NCI-H748 (cell line): ENCODE data around the gene MARCHF10.
"Not testable (repeated sequence)": the region's sequence is repeated elsewhere in the genome, so short reads cannot be mapped to it uniquely, and the experiment has no call there.

ENCODE experiments used
- DNase-seq: peaks from one replicate; lab custom pipeline; 2025; ENCODE audit not compliant: unreplicated experiment; lab: John Stamatoyannopoulos, UW

Gene MARCHF10

DNA sequence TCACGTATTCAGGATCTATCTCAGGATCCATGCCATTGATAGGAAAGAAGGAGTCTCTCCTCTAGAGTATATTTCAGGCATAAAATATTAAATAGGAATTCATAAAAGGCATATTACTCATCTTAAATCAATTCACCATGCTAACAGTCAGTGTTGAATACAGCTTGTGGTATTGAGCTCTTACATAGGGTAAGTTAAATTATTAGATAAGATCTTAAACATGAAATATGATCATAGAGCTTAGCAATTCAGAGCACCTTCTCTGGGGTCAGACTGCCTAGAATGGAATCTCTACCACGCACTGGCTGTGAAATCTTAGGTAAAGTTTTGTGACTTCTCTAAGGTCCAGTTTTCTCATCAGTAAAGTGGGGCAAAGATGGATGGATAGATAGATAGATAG, 20.7 kb downstream of the MARCHF10 start:
- no peak for DNase-seq

DNA sequence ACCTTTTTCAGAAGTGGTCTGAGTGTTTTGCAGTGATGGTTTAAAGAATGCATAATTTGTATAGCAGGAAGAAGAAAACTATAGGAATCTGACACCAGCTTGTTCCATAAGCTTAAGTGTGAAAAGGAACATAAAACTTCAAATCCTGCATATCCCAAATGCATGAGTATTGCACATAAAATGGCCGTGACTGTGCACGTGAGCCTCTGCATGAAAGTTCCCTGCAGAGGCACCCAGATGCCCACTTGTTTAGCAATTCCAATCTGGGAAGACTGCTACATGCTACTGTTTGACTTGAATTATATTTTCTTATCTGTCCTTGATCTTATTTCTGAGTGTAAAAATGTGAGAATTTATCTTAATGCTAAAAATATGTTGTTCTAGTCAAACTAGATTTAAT, 21.5 kb downstream of the MARCHF10 start:
- DNase-seq, result no peak

DNA sequence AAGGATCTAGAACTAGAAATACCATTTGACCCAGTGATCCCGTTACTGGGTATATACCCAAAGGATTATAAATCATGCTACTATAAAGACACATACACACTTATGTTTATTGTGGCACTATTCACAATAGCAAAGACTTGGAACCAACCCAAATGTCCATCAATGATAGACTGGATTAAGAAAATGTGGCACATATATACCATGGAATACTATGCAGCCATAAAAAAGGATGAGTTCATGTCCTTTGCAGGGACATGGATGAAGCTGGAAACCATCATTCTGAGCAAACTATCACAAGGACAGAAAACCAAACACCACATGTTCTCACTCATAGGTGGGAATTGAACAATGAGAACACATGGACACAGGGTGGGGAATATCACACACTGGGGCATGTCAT, 22.1 kb downstream of the MARCHF10 start:
- not testable (repeated sequence) for DNase-seq

DNA sequence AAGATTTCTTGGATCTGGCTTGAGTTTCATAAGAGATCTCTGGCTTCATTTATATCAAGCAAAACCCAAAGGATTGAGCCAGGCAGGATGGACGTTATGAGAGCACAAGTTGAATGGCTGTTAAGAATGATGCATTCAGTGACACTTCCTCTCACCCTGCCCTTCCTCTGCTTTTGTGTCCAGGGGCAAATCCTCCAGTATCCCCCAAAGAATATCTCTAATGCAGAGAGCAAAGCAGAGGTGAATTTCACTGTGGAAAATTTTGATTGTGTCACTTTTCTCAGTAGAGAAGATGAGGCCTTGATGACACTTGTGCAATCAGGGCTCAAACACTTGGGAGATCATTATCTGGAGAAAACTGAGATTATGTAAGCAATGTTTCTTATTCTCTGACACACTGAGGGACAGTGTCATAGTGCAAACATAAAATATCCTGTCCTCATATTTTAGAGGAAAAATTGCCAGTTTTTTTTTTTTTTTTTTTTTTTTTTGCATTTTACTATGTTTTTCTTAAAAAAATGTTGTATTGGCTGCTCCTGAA, 25.3 kb downstream of the MARCHF10 start:
- no peak for DNase-seq

DNA sequence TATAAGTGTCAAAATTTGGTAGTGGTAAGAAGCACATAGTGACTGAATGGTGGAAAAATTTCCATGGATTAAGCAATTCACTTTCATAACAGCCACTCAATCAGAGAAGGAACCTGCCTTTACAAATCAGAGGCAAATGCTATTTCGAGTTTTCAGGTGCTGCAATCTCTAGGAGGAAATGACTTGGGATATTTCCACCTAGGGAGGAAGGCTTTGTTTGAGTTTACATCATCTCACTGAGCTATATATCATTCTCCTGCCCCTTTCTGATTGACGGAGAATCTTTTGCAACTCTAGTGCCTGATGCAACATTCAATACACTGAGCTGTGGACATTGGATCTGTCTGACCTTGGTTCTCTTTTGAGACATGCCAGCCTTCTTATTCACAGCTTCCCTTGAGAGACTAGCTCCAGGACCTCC, 26.3 kb downstream of the MARCHF10 start:
- DNase-seq, result no peak

DNA sequence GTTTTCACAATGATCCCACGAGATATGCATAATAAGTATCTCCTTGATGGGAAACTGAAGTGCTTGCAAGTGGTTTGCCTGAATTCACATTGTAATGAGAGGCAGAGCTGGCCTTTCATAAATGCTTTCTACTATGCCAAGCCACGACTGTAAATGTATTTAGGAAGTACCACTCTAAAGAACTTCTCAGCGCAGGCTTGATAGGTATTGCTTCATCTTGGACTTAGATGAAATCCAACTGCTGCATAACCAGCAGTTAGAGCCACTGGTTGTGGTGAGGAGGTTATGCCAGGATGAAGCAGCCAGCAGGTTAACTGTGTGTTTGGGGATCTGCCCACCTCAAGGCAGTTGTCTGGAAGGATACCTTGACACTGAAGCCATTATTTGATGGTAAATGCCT, 26.8 kb downstream of the MARCHF10 start:
- DNase-seq, result no peak

DNA sequence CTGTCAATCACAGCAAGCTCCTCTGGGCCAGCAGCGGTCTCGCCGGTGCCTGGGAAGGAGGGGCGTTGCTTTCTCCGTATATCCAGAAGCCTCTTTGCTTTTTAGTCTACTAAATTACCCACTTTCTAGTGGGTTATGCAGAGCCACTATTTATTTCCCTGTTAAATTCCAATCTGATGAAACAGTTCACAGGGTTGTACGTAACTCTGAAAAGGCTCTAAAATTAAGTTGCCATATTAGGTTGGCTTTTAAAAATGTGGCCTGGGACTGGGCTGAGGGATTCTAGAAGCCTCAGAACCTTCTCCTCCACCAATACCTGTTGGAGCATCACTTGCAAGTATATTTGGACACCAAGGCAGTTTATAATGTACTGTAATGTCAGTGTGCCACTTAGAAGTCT, 27.2 kb downstream of the MARCHF10 start:
- DNase-seq, result no peak

DNA sequence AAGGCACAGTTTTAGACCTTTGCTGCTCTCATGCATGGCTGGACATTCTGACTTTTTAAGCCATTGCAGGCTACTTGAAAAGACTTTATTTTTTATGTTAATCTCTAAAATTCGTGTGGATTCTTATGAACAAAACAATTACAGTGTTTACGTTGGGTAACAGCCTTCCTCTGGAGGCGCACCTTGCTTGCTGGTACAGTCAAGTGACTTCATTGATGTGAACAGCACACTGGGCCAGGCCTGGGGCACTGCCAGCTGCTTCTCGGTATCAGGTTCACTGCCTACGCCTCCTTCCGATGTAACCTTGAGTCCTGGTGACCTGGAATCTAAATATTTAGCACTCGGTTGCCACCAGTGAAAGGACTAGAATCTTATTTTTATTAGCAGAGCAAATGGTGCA, 27.8 kb downstream of the MARCHF10 start:
- DNase-seq, result no peak

DNA sequence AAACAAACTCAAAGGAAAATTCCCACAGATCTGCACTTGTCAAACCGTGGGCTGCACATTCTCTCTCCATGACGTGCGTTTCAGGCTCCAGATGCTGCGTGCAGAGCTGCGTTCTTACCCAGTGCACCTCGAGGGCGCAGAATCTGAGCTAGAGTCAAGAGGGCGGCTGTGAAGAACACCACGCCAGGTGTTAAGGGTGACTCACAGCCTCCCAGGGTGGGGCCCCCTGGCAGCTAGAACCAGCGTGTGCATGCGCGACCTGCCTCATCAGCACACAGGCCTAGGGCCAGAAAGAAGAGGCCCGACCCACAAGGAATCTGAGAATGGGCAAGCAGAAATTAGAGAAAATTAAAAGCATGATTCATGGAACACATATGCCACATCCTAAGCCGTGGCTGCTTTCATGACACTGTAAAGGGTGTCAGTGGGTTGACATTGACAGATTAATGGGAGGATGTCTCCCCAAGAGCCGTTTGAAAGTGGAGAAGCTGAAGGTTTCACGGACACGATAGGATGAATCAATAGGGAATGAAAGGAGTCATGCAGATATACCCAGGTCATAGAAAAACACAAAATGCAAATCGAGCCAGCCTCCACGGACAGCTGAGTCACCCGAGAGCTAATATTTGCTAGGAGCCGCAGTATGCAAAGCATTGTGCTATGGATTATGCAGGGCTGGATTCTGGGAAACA, 29.0 kb downstream of the MARCHF10 start:
- DNase-seq, result peak; percentile 39

DNA sequence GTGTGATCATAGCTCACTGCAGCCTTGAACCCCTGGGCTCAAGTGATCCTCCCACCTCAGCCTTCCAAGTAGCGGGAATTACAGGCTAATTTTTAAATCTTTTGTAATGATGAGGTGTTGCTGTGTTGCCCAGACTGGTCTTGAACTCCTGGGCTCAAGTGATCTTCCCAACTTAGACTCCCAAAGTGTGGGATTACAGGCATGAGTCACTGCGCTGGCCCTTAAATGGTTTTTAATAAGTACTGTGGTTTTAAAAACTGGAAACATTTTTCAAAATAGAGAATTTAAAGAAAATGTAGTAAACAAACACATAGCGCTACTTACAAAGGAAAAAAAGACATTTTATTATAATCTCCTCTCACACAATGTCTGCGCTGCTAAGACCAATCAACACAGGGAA, 32.2 kb downstream of the MARCHF10 start:
- DNase-seq, result no peak

DNA sequence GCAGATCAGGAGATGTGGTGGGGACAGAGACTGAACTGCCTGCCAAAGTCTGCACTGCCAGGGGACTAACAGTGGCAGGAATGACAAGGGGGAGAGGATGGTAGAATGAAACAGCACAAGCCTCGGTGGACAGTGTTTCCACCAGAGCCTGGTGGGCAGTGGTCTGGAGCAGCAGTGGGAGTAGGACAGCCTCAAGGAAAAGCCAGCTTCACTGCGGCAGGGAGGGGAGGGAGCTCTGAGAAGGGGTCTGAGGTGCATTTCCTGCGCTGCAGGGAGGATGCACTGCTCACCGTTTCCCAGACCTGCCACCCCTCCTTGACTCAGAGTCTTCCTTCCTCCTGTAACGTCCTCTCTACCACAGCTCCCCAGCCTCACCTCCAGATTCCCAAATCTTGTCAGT, 33.8 kb downstream of the MARCHF10 start:
- no peak for DNase-seq

DNA sequence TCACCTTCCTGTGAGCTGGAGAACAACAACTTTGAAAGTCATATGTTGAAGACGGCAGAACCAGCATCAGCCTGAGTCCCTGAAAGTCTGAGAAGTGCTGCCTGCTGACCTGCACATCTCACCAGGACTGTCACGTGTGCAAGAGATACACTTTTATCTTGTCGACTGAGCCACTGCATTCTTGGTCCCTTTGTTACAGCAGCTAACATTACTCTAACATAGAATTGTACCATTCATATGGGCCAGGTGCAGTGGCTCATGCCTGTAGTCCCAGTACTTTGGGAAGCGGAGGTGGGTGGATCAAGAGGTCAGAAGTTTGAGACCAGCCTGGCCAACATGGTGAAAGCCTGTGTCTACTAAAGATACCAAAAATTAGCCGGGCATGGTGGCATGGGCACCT, 40.1 kb downstream of the MARCHF10 start:
- no peak for DNase-seq

DNA sequence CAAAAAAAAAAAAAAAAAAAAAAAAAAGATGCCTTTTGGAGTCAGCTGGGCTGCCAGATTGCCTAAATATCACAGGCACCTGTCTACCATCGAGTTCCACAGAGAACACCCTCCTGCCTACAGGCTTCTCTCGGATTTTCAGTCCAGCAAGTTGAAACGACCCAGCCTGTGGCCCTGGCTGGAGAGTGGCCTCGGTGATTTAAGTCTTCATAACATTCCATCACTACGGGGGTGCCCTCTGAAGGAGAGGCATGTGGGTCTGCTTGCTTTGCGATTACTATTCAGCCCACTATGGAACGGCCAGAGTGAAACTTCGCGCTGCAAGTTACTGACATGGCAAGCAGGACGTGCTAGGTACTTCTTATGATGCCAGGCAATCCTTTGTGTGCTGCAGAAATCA, 42.8 kb downstream of the MARCHF10 start:
- no peak for DNase-seq

DNA sequence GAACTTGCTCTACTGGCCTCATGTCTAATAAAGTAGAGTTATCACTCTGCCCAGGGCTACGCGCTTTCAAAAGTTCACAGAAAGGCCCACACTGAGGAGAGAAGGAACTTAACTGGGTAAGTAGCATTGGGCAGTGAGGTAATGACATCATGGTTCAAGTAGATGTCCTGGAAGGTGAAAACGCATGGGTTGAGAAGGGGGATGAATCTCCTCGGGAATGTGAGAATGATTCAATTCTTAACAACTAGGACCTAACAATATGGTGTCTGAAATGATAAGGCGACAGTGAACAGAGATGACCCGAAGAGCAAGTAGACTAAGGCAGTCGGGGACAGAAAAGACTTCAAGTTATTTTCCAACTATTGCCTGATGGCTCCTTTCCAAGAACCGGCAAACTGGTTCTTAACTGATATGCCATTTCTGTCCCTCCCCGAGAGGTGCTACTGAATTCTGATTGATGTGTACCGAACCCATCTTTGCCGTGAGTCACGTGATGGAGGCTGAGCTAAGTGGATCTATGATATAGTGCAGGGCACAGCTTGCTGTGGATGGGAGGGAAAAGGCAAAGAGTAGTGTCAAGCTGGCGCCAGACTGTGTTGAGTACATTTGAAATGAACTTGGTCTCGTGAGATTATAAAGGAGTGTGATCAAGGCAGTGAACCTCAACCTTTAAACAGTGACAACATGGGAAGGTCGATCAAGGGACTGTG, 44.1 kb downstream of the MARCHF10 start:
- DNase-seq, result no peak

DNA sequence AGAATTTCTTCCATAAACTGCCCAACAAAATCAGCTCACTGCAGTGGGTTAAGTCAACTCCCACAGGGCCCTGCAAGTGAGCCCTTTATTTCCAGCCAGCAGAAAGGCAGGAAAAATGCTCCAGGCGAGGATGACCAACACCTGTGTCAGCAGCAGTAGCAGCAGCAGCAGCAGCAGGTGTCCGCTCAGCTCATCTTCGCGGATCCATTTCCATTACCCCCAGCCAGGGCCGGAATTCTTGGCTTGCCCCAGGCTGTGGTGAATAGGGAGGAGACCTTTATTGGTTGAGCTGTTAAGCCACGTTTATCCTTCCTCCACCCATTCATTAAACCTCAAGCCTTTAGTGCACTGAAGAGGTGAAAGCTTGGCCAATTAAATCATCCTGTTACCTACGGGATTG, 46.2 kb downstream of the MARCHF10 start:
- peak; percentile 69 for DNase-seq

DNA sequence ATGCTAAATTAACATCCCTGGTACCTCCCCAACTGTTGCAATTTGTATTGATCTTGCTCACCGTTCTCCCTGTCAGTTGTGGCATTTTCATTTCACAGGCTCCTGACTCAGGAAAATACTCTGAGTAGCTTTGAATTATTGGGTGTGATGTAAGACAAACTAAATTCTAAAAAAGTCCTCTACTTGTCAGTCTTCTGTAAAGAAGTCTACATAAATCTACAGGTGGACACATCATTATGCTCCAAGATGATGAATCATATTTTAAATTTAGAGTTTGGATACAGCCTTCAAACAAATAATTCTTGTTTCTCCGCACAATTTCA, 47.2 kb downstream of the MARCHF10 start:
- DNase-seq, result no peak

DNA sequence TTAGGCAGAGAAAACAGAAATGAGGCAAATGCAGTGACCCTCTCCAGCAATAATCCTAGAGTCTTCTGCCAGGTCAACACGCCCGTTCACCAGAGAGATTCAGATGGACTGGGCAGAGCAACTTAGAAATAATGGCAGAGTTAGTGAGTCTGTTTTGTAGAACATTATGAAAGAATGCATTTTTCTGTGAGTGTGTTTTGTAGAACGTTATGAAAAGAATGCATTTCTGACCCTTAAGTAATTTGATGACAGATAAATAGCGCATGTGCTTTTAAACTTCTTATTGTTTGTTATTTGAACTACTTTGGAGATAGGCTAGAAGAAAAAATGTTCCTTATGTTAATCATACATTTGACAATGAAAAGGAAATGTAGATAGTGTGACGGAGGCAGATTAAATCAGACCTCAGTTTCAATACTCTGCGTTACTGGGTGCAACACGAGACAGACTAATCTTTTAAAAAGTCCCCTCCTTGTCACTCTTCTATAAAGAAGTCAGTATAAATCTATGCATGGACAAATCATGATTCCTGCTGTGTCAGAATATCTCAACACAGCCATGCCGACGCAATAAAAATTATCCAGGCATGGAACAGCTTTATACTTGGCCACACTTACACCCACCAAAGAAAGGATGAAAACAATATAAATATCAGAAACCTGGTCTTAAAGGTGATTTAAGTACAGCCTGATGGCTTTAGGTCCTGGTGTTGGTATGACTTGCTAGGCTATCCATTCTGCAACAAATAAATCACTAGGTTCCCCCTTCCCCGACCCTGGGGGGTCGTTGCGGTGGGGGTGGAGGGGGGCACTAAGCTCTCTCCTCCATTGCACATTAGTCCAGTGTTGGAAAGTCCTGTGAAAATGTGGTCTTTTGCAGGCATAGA, 47.8 kb downstream of the MARCHF10 start:
- DNase-seq, result no peak

DNA sequence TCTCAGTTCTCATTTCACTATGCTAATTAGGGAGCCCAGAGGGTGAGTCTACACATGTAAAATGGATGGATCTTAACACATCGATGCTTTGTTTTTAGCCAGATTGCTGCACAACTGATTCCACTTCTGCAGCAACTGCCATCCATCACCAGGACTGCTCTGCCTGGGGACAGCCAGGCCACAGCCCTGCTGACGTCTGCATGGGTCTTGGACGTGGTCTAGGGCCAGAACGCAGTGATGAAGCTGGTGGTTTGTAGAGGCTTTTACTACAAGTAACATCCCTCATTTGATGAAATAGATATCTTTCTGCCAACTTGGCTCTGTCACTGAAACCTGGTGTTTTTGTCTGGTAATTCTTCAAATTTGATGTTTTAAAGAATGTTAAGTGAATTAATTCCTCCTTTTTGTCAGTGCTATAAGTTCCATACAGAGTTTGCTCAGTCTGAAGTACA, 50.6 kb downstream of the MARCHF10 start:
- no peak for DNase-seq

DNA sequence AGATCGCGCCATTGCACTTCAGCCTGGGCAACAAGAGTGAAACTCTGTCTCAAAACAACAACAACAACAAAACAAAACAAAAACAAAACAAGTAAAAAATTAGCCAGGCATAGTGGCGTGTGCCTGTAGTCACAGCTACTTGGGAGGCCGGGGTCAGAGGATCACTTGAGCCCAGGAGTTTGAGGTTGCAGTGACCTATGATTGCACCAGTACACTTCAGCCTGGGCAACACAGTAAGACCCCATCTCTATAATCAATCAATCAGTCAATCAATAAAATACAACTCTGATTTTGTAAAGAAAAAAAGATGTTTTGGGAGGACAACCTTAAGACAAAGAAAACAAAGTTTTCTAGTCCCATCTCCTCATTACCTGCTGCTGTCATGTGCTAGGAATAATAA, 51.9 kb downstream of the MARCHF10 start:
- DNase-seq, result no peak

DNA sequence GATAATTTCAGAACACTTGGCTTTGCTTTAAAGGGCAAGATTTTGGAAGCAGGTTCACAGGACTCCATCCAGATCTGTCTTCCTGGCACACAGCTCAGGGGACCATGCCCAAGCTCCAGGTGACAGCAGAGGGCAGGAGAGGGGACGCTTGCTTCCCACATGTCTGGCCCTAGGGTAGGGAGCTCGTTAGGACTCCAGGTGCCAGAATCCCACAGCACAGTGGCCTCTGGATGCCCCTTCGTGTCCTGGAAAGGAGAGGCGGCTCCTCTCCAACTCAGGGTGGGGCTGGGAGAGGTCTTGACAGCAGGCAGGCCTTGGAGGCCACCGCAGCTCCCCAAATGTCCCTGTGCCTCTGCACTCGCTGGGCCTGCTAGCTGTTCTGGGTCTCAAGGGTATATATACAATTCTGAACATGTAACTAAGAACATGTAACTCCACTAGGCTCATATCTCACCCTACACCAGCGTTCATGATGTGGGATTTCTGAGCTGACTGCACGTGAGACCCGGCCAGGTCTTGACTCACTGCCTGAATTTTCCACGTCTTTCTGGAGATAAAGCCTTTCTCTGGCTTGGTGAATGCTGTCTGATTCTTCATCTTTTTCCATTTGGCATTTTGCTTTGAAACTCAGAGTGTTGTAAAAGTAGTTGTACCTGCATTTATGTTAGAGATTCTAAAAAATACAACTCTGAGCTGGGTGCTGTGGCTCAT, 52.8 kb downstream of the MARCHF10 start:
- no peak for DNase-seq

DNA sequence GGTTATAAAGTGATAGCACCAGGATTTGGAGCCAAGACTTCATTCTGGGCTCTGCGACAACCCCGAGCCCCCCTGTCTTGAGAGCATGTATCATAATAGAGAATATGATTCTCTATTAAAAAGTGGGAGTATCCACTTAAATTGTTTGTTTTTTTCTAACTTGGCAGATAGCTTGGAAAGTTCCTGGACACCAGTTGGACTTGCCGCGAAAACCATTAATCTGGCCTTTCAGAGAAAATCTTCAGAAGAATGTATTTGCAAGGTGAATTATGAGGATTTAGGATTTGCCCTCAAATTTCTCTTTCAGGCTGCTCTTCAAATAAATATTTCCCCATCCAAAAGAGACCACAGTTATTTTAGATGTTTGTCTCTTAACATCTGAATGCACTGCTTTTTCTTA, 53.5 kb downstream of the MARCHF10 start:
- DNase-seq, result no peak
